K562 (cell line): Measurements from ENCODE around the gene TACR2. TPM values are rescaled to one million over a fixed set of nuclear protein-coding genes. Genes with fewer than 3 reads are reported as not detected.

ENCODE experiments used
- ATAC-seq: fragments of 200-7000 bp; cut with Tn5 transposase; 3 replicates; pipeline ENCODE4 v1.9.1; 2020; ENCODE audit warnings: moderate library complexity
- BruUV-seq: library from RNA; stranded (reverse); fragments of 400-500 nt; replicated peaks from 2 replicates; lab custom pipeline; 2021; lab: Mats Ljungman, UMichigan
- CTCF ChIA-PET: fragments of 300-600 bp; formaldehyde crosslinking; extraction: SDS; loops from one replicate; lab custom pipeline; 2021; ENCODE audit warnings: low intra/inter-chr PET ratio; lab: Yijun Ruan, JAX
- POLR2A ChIA-PET: fragments of 300-600, 350-650 bp; sonication (Branson Sonifier 250); formaldehyde crosslinking; extraction: SDS; loops from one replicate; lab custom pipeline; 2021; ENCODE audit warnings: antibody characterized with exemption, inconsistent platforms; lab: Yijun Ruan, JAX
- DNase-seq, 4 experiments: peaks; one replicate each; pipeline versions ENCODE4 v3.0.0 to v3.0.0-alpha.2; 2011 to 2018; ENCODE audit warnings: low spot score in 3 of 4, mixed read lengths in 3 of 4; ENCODE audit errors: extremely low read depth in 1 of 4
- FAIRE-seq: peaks from 2 replicates; lab custom pipeline; 2011; peaks lifted over from hg19 to GRCh38; lab: Jason Lieb, UNC
- H2AFZ ChIP-seq: 2 replicates; pipeline ENCODE4 v1.6.0; 2011; ENCODE audit warnings: low read depth, low read length, control low read depth, inconsistent platforms
- H3K27ac ChIP-seq: fragments of 200-600 bp; 3 replicates; pipeline ENCODE4 v1.8.0; 2011; ENCODE audit warnings: low read depth, mild to moderate bottlenecking, control low read depth, inconsistent platforms, low read length, moderate library complexity, mixed read lengths; ENCODE audit errors: extremely low read depth
- H3K27me3 ChIP-seq, 2 experiments: fragments of 300-600 bp in 1 of 2; 2 replicates in 1 of 2; 3 replicates in 1 of 2; pipeline versions ENCODE4 v1.6.0 to v1.8.0; 2011; ENCODE audit warnings: inconsistent platforms in 2 of 2, low read length in 2 of 2, mild to moderate bottlenecking in 1 of 2, mixed read lengths in 1 of 2, moderate library complexity in 1 of 2; ENCODE audit not compliant: control insufficient read depth in 2 of 2, insufficient read depth in 2 of 2
- H3K36me3 ChIP-seq: fragments of 300-600 bp; 3 replicates; pipeline ENCODE4 v1.8.0; 2011; ENCODE audit warnings: mild to moderate bottlenecking, low read length, inconsistent platforms; ENCODE audit not compliant: control insufficient read depth, insufficient read depth
- H3K4me1 ChIP-seq, 2 experiments: fragments of 200-600 bp in 1 of 2; replicated peaks in 1 of 2; 2 replicates in 1 of 2; 3 replicates in 1 of 2; pipeline versions ENCODE4 v1.5.1 to v1.8.0; 2011; ENCODE audit warnings: inconsistent platforms in 2 of 2, low read length in 2 of 2, mild to moderate bottlenecking in 1 of 2, mixed read lengths in 1 of 2, moderate library complexity in 1 of 2; ENCODE audit not compliant: control insufficient read depth in 2 of 2, insufficient read depth in 2 of 2
- H3K4me2 ChIP-seq: 2 replicates; pipeline ENCODE4 v1.6.1; 2011; ENCODE audit warnings: low read length, control low read depth, inconsistent platforms, mixed read lengths; ENCODE audit not compliant: insufficient read depth
- H3K4me3 ChIP-seq: fragments of 200-600 bp; sonication (generic), shearing (Covaris generic); 2 replicates; pipeline ENCODE4 v1.5.1; 2016; ENCODE audit warnings: control low read depth, inconsistent platforms
- H3K79me2 ChIP-seq: fragments of 200-600 bp; 3 replicates; pipeline ENCODE4 v1.8.0; 2011; ENCODE audit warnings: low read length, inconsistent platforms; ENCODE audit not compliant: control insufficient read depth, insufficient read depth
- H3K9ac ChIP-seq, 2 experiments: 2 replicates each; pipeline versions ENCODE4 v1.6.0 to v1.6.1; 2011; ENCODE audit warnings: low read depth in 2 of 2, low read length in 2 of 2, control low read depth in 1 of 2, inconsistent platforms in 1 of 2, mild to moderate bottlenecking in 1 of 2, mixed read lengths in 1 of 2; ENCODE audit not compliant: insufficient read depth in 1 of 2
- H3K9me1 ChIP-seq: one replicate; pipeline ENCODE4 v1.6.0; 2011; ENCODE audit warnings: inconsistent platforms, mild to moderate bottlenecking, low read length, moderate library complexity; ENCODE audit not compliant: control insufficient read depth, insufficient read depth
- H3K9me3 ChIP-seq: replicated peaks from 2 replicates; pipeline ENCODE4 v1.5.1; 2011; ENCODE audit warnings: low read depth, low read length, inconsistent platforms; ENCODE audit not compliant: control insufficient read depth, insufficient read depth
- H4K20me1 ChIP-seq: replicated peaks from 2 replicates; pipeline ENCODE4 v1.6.1; 2011; ENCODE audit warnings: low read length, inconsistent platforms, mixed read lengths; ENCODE audit not compliant: control insufficient read depth, insufficient read depth
- KLF6 ChIP-seq: fragments of 250-450 bp; sonication (Bioruptor Pico); IDR thresholded peaks from 2 replicates; pipeline ENCODE4 v1.4.0; 2020; ENCODE audit warnings: mild to moderate bottlenecking, moderate library complexity, borderline replicate concordance
- POLR2G ChIP-seq: fragments of 200-400 bp; formaldehyde crosslinking; IDR thresholded peaks from 2 replicates; pipeline ENCODE4 v1.6.1; 2017; ENCODE audit warnings: low read depth, mild to moderate bottlenecking, antibody characterized with exemption, low read length, moderate library complexity
- SMAD1 ChIP-seq: fragments of 150-350 bp; IDR thresholded peaks from 2 replicates; pipeline ENCODE4 v1.6.1; 2014; ENCODE audit warnings: low read length, low read depth; ENCODE audit not compliant: partially characterized antibody
- SRSF3 ChIP-seq: fragments of 200-400 bp; formaldehyde crosslinking; IDR thresholded peaks from 2 replicates; pipeline ENCODE4 v1.6.1; 2016; ENCODE audit warnings: mild to moderate bottlenecking, low read length, moderate library complexity; ENCODE audit not compliant: insufficient read depth
- STAT5B ChIP-seq: fragments of 250-450 bp; sonication (Bioruptor Pico); IDR thresholded peaks from 2 replicates; pipeline ENCODE4 v1.8.0; 2021; ENCODE audit warnings: mild to moderate bottlenecking, inconsistent platforms
- TEAD1 ChIP-seq, 2 experiments: fragments of 450-650 bp in 1 of 2; sonication (generic) in 1 of 2; formaldehyde crosslinking; IDR thresholded peaks; 2 replicates each; pipeline versions ENCODE4 v1.4.0 to v1.8.0; 2020 to 2022; ENCODE audit warnings: mild to moderate bottlenecking in 2 of 2, missing genetic modification reagents in 1 of 2
- ZNF316 ChIP-seq: fragments of 450-650 bp; IDR thresholded peaks from 2 replicates; pipeline ENCODE4 v1.6.1; 2016
- WGBS: fragments of 100-300 bp; shearing (Covaris generic); methylation state at CpG from one replicate; pipeline ENCODE4 v1.1.6; 2016; ENCODE audit warnings: low coverage, mixed read lengths; ENCODE audit not compliant: insufficient coverage; ENCODE audit errors: missing lambda C conversion rate; 5-methylcytosine and 5-hydroxymethylcytosine counted together
- in situ Hi-C: fragments of 300-500 bp; cut with MboI; formaldehyde crosslinking; loops from 4 replicates; pipeline ENCODE4 v1.15.0; 2018; ENCODE audit warnings: inconsistent platforms, mixed read lengths
- intact Hi-C: fragments of 100-400 bp; cut with micrococcal nuclease; formaldehyde crosslinking; loops from 2 replicates; pipeline ENCODE4 v1.14.2; 2022
- polyA plus RNA-seq, 8 experiments: library from polyadenylated mRNA; depleted of rRNA in 4 of 8; stranded (reverse) in 5 of 8; unstranded in 3 of 8; fragments of >200 nt; fragmentation: Nextera tagmentation in 2 of 8; fragmentation: Illumina TruSeq in 1 of 8; extraction: Ambion mirVana in 2 of 8; extraction: Trizol in 1 of 8; gene quantifications; 2 replicates each; pipeline versions ENCODE4 v1.2.1 to v1.2.3, GENCODE V29; 2011 to 2014; ENCODE audit warnings: inconsistent platforms in 1 of 8, missing spikeins in 1 of 8
- total RNA-seq, 7 experiments: library from RNA; depleted of rRNA in 6 of 7; stranded (reverse); fragments of >200 nt in 6 of 7; fragmentation: Illumina TruSeq in 2 of 7; extraction: Trizol in 2 of 7; gene quantifications; 2 replicates each; pipeline versions ENCODE4 v1.2.1 to v1.2.3, GENCODE V29; 2011 to 2021; ENCODE audit warnings: low replicate concordance in 1 of 7
- TF ChIP-seq, protein P1 (sequence below), 2 experiments: fragments of 450-650 bp in 1 of 2; IDR thresholded peaks; 2 replicates each; pipeline ENCODE4 v1.6.1; 2011 to 2017; ENCODE audit warnings: low read depth in 2 of 2, antibody characterized with exemption in 1 of 2, borderline replicate concordance in 1 of 2, low read length in 1 of 2, mild to moderate bottlenecking in 1 of 2, mixed read lengths in 1 of 2; ENCODE audit not compliant: control insufficient read depth in 1 of 2
- TF ChIP-seq, protein P2 (sequence below): fragments of 450-650 bp; formaldehyde crosslinking; IDR thresholded peaks from 2 replicates; pipeline ENCODE4 v1.4.0; 2020; ENCODE audit warnings: mild to moderate bottlenecking, mixed read lengths

TACR2 gene
- total and polyA plus RNA-seq, 9 of the 15 experiments (the other 6 are each of a cell fraction or from before 2014, with no cell fraction given) = not detected

DNA sequence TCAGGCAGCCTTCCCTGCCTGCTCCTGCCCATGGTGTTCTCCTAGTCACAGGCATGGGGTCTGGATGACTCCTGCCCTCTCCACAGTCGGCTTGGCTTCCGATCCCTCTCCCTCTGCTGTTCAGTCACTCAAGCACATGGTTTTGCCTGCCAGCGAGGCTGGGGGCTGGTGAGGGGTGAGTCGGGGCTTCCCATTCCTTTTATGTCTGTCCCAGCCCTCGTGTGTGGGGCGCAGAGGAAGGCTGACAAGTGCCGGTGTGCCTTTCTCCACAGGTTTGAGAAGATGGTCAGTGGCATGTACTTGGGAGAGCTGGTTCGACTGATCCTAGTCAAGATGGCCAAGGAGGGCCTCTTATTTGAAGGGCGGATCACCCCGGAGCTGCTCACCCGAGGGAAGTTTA lies 40.1 kb downstream of the TACR2 start:
- H3K27me3 ChIP-seq = no peaks in the 10 kb centered on the region
- TF ChIP-seq STAT5B (CRISPR knock-in tag) (no peak), ZNF316 (no peak), SRSF3 (no peak), TEAD1 (CRISPR knock-in tag; IDR thresholded peaks at IDR 0.05) (no peak), POLR2G (peak; percentile 25; the same call in 1 of the 2 replicates), SMAD1 (no peak), KLF6 (CRISPR knock-in tag) (no peak)
- TF ChIP-seq, protein P1, sequence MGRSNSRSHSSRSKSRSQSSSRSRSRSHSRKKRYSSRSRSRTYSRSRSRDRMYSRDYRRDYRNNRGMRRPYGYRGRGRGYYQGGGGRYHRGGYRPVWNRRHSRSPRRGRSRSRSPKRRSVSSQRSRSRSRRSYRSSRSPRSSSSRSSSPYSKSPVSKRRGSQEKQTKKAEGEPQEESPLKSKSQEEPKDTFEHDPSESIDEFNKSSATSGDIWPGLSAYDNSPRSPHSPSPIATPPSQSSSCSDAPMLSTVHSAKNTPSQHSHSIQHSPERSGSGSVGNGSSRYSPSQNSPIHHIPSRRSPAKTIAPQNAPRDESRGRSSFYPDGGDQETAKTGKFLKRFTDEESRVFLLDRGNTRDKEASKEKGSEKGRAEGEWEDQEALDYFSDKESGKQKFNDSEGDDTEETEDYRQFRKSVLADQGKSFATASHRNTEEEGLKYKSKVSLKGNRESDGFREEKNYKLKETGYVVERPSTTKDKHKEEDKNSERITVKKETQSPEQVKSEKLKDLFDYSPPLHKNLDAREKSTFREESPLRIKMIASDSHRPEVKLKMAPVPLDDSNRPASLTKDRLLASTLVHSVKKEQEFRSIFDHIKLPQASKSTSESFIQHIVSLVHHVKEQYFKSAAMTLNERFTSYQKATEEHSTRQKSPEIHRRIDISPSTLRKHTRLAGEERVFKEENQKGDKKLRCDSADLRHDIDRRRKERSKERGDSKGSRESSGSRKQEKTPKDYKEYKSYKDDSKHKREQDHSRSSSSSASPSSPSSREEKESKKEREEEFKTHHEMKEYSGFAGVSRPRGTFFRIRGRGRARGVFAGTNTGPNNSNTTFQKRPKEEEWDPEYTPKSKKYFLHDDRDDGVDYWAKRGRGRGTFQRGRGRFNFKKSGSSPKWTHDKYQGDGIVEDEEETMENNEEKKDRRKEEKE (IDR thresholded peaks at IDR 0.05; ENCODE audit: borderline replicate concordance in 1 of 2, control insufficient read depth in 1 of 2, low read depth in 2 of 2, low read length in 1 of 2) = no peak
- TF ChIP-seq, protein P2, sequence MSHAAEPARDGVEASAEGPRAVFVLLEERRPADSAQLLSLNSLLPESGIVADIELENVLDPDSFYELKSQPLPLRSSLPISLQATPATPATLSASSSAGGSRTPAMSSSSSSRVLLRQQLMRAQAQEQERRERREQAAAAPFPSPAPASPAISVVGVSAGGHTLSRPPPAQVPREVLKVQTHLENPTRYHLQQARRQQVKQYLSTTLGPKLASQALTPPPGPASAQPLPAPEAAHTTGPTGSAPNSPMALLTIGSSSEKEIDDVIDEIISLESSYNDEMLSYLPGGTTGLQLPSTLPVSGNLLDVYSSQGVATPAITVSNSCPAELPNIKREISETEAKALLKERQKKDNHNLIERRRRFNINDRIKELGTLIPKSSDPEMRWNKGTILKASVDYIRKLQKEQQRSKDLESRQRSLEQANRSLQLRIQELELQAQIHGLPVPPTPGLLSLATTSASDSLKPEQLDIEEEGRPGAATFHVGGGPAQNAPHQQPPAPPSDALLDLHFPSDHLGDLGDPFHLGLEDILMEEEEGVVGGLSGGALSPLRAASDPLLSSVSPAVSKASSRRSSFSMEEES = no peak
- H3K79me2 ChIP-seq = peaks cover 20% of the 10 kb centered on the region
- POLR2A ChIA-PET = interaction anchor here (0.8 to 1.2 kb wide), 2 partner anchors 13 to 44 kb away, joined by 4 to 5 read pairs; no protein-coding TSS in a partner anchor
- H3K9ac ChIP-seq = no peak overlapping the region
- H3K36me3 ChIP-seq = peaks cover 98% of the 10 kb centered on the region
- FAIRE-seq (no peak), ATAC-seq (no peak), DNase-seq (no peak)
- no peak overlapping the region for H3K27ac ChIP-seq
- peaks cover 5% of the 10 kb centered on the region; the same call in 1 of the 2 replicates for H4K20me1 ChIP-seq
- H3K9me1 ChIP-seq = no peaks in the 10 kb centered on the region
- WGBS = 96% methylated on average over 11 of the region's 11 CpGs
- no peak overlapping the region for H3K4me3 ChIP-seq
- no peaks in the 10 kb centered on the region for H3K9me3 ChIP-seq
- BruUV-seq = no TSS peak
- no peak overlapping the region for H2AFZ ChIP-seq
- H3K4me1 ChIP-seq = peaks cover 0 to 4% of the 10 kb centered on the region in 2 experiments; a peak in 1 of 5 replicates
- in situ Hi-C loops (no loop called here), intact Hi-C loops (no loop called here)
- CTCF ChIA-PET = no interaction called here
- no peak overlapping the region for H3K4me2 ChIP-seq
